ENCODE measurements around the gene NACA2.

DNA sequence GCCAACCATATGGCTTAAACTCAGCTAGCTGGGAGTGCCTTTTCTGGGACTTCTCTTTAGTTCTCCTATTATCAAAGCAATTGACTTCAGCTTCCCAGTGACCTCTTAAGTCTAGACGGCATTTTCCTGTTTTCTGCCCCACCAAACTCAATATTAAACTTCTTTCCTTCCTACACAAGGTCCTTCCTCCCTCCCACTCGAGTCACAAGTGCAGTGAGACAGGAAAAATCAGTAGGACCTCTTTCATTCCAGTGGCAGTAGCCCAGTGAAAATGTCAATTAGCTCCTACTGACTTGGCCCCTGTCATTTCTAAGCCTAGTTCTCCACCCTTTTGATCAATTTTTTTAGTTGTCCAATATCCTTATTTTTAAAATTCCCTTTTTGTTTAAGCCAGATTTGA, 9.6 kb upstream of the NACA2 start:
- TF ChIP-seq, protein P1, sequence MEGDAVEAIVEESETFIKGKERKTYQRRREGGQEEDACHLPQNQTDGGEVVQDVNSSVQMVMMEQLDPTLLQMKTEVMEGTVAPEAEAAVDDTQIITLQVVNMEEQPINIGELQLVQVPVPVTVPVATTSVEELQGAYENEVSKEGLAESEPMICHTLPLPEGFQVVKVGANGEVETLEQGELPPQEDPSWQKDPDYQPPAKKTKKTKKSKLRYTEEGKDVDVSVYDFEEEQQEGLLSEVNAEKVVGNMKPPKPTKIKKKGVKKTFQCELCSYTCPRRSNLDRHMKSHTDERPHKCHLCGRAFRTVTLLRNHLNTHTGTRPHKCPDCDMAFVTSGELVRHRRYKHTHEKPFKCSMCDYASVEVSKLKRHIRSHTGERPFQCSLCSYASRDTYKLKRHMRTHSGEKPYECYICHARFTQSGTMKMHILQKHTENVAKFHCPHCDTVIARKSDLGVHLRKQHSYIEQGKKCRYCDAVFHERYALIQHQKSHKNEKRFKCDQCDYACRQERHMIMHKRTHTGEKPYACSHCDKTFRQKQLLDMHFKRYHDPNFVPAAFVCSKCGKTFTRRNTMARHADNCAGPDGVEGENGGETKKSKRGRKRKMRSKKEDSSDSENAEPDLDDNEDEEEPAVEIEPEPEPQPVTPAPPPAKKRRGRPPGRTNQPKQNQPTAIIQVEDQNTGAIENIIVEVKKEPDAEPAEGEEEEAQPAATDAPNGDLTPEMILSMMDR (IDR thresholded peaks at IDR 0.05): no peak
- no peak for TF ChIP-seq SP1 (CRISPR knock-in tag; conservative IDR thresholded peaks at IDR 0.05)

Measured in WTC11 (cell line).